Body of pancreas (tissue), 4 donors: ENCODE measurements around the gene MRPL22.

Experiments used
- CTCF ChIP-seq, 7 experiments: fragments of 450-650 bp in 4 of 7; fragments of 200-600 bp in 3 of 7; sonication (generic) in 3 of 7; IDR thresholded peaks; one replicate each; pipeline ENCODE4 v1.5.1; 2016 to 2019; ENCODE audit warnings: antibody characterized with exemption in 7 of 7
- POLR2A ChIP-seq, 3 donors: fragments of 450-650 bp; IDR thresholded peaks; one replicate each; pipeline ENCODE4 v1.6.1; 2016; ENCODE audit warnings: antibody characterized with exemption in 3 of 3, mild to moderate bottlenecking in 2 of 3

- TF ChIP-seq CTCF (IDR thresholded peaks at IDR 0.05) (peak in 5 of 7 experiments; percentile 6 to 27 (median 12)), POLR2A (IDR thresholded peaks at IDR 0.05) (no peak)
These were observed 63.4 kb downstream of the MRPL22 start for GRCh38 chr5:155004138-155004744.
